Measurements from ENCODE around the gene CCDC110.

Gene CCDC110

DNA sequence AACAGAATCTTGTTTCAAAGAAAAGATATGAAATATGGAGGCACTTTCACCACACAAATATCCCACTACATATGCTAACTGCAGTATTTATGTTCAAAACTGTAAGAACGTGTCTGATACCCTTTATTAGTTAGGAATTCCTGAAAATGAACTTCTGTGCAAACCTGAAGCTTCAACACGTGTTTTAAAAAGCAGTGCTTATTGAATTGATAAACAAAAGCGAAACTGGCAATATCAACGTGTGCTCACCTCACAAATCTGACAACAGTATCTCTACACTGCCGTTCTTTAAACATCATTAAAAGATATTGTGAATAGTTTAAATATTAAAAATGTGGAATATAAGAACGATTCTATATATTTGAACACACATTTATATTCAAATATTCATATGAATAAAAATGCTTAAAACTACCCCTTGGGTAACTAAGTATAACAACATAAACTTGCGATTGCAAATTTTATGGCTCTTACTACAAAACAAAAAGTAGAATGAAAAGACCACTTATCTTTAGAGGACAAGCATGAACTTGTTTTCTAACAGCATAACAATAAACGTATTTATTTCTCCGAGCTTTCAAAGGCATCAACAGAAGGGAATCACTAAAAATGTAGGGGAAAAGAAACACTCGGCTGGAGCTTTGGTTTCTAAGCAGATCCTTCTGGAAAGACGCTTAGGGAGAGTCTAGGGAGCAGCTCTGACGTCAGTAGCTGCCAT is 76.1 kb downstream of the CCDC110 start, which contains the start of gene LRP2BP:
TSS of gene LRP2BP (minus strand) at position 687 of the 718 bp plus-strand sequence. CDS start 17,738 bp downstream, outside the sequence.
- DNase-seq (ENCODE audit: low spot score in 2 of 2), result peak in 1 of 2 experiments; percentile 76
- no peaks in the 10 kb centered on the region for H3K9me3 ChIP-seq
- in situ Hi-C loops (cut with MboI; ENCODE audit: low sequenced_read_pairs), result loop anchor here (10.0 kb wide), 1 partner anchor 191 kb away; the partner anchor contains the start of genes CFAP97 and SNX25
- peak within 1 kb of the TSS; percentile 55 for H3K4me3 ChIP-seq
- H3K36me3 ChIP-seq (replicated peaks), result peaks cover 7% of the 10 kb centered on the region; the same call in 1 of the 2 replicates
- no peaks in the 10 kb centered on the region for H3K27me3 ChIP-seq (ENCODE audit: low read depth)
- H3K4me1 ChIP-seq, result peaks cover 20% of the 10 kb centered on the region
